Effector memory CD8-positive, alpha-beta T cell (primary cell): ENCODE results near the gene SERPINA4.

Experiments
- ATAC-seq: fragments of 150-1000 bp; cut with Tn5 transposase; replicated peaks from 2 replicates; pipeline ENCODE4 v1.10.0; 2021; ENCODE audit warnings: mild to moderate bottlenecking, moderate library complexity
- DNase-seq, 3 experiments: peaks; one replicate each; pipeline ENCODE4 v3.0.0; 2021
- H3K27ac Mint-ChIP-seq, 2 donors: one replicate each; pipeline ENCODE4 v1.8.0; 2022; ENCODE audit warnings: mild to moderate bottlenecking in 2 of 2, mixed read lengths in 2 of 2, moderate library complexity in 2 of 2
- H3K27me3 Mint-ChIP-seq, 2 donors: one replicate each; pipeline ENCODE4 v1.8.0; 2022; ENCODE audit warnings: mixed read lengths in 2 of 2
- H3K36me3 Mint-ChIP-seq: one replicate; pipeline ENCODE4 v1.8.0; 2022; ENCODE audit warnings: mild to moderate bottlenecking, moderate library complexity, mixed read lengths; ENCODE audit not compliant: insufficient read depth
- H3K4me1 Mint-ChIP-seq, 2 donors: one replicate each; pipeline ENCODE4 v1.8.0; 2022; ENCODE audit warnings: low read depth in 2 of 2, mixed read lengths in 2 of 2
- H3K4me3 Mint-ChIP-seq, 2 donors: one replicate each; pipeline ENCODE4 v1.8.0; 2022; ENCODE audit warnings: mild to moderate bottlenecking in 2 of 2, mixed read lengths in 2 of 2, moderate library complexity in 2 of 2
- H3K9me3 Mint-ChIP-seq, 2 donors: one replicate each; pipeline ENCODE4 v1.8.0; 2022; ENCODE audit warnings: mixed read lengths in 2 of 2

SERPINA4 gene

GRCh38 chr14:94612580-94613554 is 51.6 kb downstream of the SERPINA4 start:
- ATAC-seq (no peak), DNase-seq (no peak)
- no peaks in the 10 kb centered on the region for H3K4me1 Mint-ChIP-seq
- H3K9me3 Mint-ChIP-seq, result no peaks in the 10 kb centered on the region
- H3K27me3 Mint-ChIP-seq, result peaks cover 5 to 19% of the 10 kb centered on the region in 2 donors
- no peak overlapping the region for H3K4me3 Mint-ChIP-seq
- no peaks in the 10 kb centered on the region for H3K36me3 Mint-ChIP-seq
- H3K27ac Mint-ChIP-seq, result no peak overlapping the region

DNA sequence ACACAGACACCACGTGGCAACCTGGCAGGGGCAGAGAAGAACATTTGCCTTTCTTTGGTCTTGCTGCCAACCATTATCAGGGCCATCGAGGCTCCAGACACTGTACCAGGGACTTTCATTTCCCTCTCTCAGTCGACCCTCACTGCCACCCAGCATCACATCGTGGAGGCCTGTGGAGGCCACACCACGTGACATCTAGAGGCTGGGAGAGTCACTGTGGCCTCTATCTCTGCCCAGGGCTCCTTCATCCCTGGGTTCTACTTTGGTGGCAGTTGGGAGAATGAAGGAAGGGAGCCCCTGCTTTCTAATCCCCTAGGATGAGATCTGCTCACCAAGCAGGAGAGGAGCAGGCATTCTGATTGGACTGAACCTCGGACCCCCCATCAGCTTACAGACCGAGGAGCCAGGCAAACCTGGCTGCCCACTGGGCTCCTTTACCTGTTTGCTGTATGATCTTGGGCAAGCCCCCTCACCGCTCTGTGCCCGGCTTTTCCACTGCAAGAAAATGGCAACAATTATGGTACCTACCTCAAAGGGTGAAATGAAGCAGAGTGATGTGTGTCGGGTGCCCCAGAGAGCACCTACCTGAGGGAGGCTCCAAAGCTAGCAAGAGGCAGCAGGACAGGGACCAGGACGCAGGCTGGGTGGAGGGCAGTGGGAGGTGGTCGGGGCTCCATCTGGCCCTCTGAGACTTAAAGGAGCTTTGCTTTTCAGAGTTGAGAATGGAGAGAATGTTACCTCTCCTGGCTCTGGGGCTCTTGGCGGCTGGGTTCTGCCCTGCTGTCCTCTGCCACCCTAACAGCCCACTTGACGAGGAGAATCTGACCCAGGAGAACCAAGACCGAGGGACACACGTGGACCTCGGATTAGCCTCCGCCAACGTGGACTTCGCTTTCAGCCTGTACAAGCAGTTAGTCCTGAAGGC is 52.7 kb downstream of the SERPINA4 start:
- no peak for DNase-seq
- Mint-ChIP-seq H3K4me1 (no peaks in the 10 kb centered on the region), H3K9me3 (peaks cover 0 to 7% of the 10 kb centered on the region in 2 donors), H3K27me3 (peaks cover 9 to 19% of the 10 kb centered on the region in 2 donors), H3K36me3 (no peaks in the 10 kb centered on the region), H3K4me3 (no peak overlapping the region), H3K27ac (no peak overlapping the region)
- ATAC-seq, result no peak

GRCh38 chr14:94614802-94615201 is 53.6 kb downstream of the SERPINA4 start:
- Mint-ChIP-seq H3K4me3 (no peak overlapping the region), H3K4me1 (no peaks in the 10 kb centered on the region), H3K27ac (no peak overlapping the region), H3K36me3 (peaks cover 2% of the 10 kb centered on the region), H3K9me3 (peaks cover 0 to 13% of the 10 kb centered on the region in 2 donors), H3K27me3 (peaks cover 12 to 19% of the 10 kb centered on the region in 2 donors)
- DNase-seq, result no peak
- ATAC-seq, result no peak

GRCh38 chr14:94615254-94615653 is 54.0 kb downstream of the SERPINA4 start:
- no peak overlapping the region for H3K27ac Mint-ChIP-seq
- peaks cover 0 to 17% of the 10 kb centered on the region in 2 donors for H3K9me3 Mint-ChIP-seq
- H3K4me1 Mint-ChIP-seq, result no peaks in the 10 kb centered on the region
- peaks cover 17 to 23% of the 10 kb centered on the region in 2 donors for H3K27me3 Mint-ChIP-seq
- DNase-seq, result no peak
- ATAC-seq, result no peak
- peaks cover 6% of the 10 kb centered on the region for H3K36me3 Mint-ChIP-seq
- no peak overlapping the region for H3K4me3 Mint-ChIP-seq

GRCh38 chr14:94615823-94616570 is 54.8 kb downstream of the SERPINA4 start:
- Mint-ChIP-seq H3K4me1 (no peaks in the 10 kb centered on the region), H3K27ac (no peak overlapping the region), H3K27me3 (peaks cover 21 to 29% of the 10 kb centered on the region in 2 donors), H3K36me3 (peaks cover 7% of the 10 kb centered on the region), H3K4me3 (no peak overlapping the region), H3K9me3 (peaks cover 0 to 18% of the 10 kb centered on the region in 2 donors)
- ATAC-seq, result no peak
- DNase-seq, result no peak

GRCh38 chr14:94617366-94617941 is 56.2 kb downstream of the SERPINA4 start:
- Mint-ChIP-seq H3K9me3 (peaks cover 0 to 18% of the 10 kb centered on the region in 2 donors), H3K27me3 (peaks cover 26 to 39% of the 10 kb centered on the region in 2 donors), H3K4me3 (no peak overlapping the region), H3K27ac (no peak overlapping the region), H3K4me1 (no peaks in the 10 kb centered on the region), H3K36me3 (peaks cover 7% of the 10 kb centered on the region)
- DNase-seq (no peak), ATAC-seq (no peak)

- peaks cover 0 to 18% of the 10 kb centered on the region in 2 donors for H3K9me3 Mint-ChIP-seq
- no peak overlapping the region for H3K4me3 Mint-ChIP-seq
- DNase-seq, result no peak
- peaks cover 26 to 38% of the 10 kb centered on the region in 2 donors for H3K27me3 Mint-ChIP-seq
- H3K36me3 Mint-ChIP-seq, result peaks cover 7% of the 10 kb centered on the region
- H3K27ac Mint-ChIP-seq, result no peak overlapping the region
- ATAC-seq, result no peak
- H3K4me1 Mint-ChIP-seq, result no peaks in the 10 kb centered on the region
Measured at GRCh38 chr14:94617988-94618822, 57.0 kb downstream of the SERPINA4 start.

GRCh38 chr14:94619297-94619696 is 58.1 kb downstream of the SERPINA4 start:
- Mint-ChIP-seq H3K27ac (no peak overlapping the region), H3K36me3 (peaks cover 7% of the 10 kb centered on the region), H3K4me3 (no peak overlapping the region), H3K9me3 (peaks cover 0 to 18% of the 10 kb centered on the region in 2 donors), H3K27me3 (peaks cover 26 to 32% of the 10 kb centered on the region in 2 donors), H3K4me1 (no peaks in the 10 kb centered on the region)
- DNase-seq, result no peak
- ATAC-seq, result no peak
